Naive thymus-derived CD4-positive, alpha-beta T cell (primary cell): ENCODE results near the gene TECTB. TPM values are rescaled to one million over a fixed set of nuclear protein-coding genes. Genes with fewer than 3 reads are reported as not detected.

Source experiments
- ATAC-seq: fragments of 150-1000 bp; cut with Tn5 transposase; 2 replicates; pipeline ENCODE4 v1.10.0; 2021; ENCODE audit warnings: mild to moderate bottlenecking, moderate library complexity
- CTCF ChIA-PET: fragments of 350-600 bp; sonication (Branson Sonifier 250); formaldehyde crosslinking; loops from one replicate; lab custom pipeline; 2021; ENCODE audit warnings: antibody characterized with exemption; lab: Charles Lee
- POLR2A ChIA-PET: fragments of 350-600 bp; sonication (Branson Sonifier 250); formaldehyde crosslinking; loops from one replicate; lab custom pipeline; 2021; ENCODE audit warnings: antibody characterized with exemption, inconsistent platforms; lab: Charles Lee
- DNase-seq, 9 donors: peaks; one replicate each; pipeline versions ENCODE4 v3.0.0 to v3.0.0-alpha.2; 2020 to 2022; ENCODE audit warnings: mixed read lengths in 1 of 9
- H3K27ac ChIP-seq: one replicate; pipeline ENCODE4 v1.7.0; 2013; ENCODE audit warnings: mild to moderate bottlenecking, low read depth, low read length, moderate library complexity
- H3K27me3 ChIP-seq, 2 donors: one replicate each; pipeline ENCODE4 v1.7.0; 2013; ENCODE audit warnings: low read length in 2 of 2, mild to moderate bottlenecking in 2 of 2, moderate library complexity in 2 of 2; ENCODE audit not compliant: control insufficient read depth in 2 of 2, insufficient read depth in 2 of 2
- H3K36me3 ChIP-seq, 3 experiments: 1 replicate in 2 of 3; 2 replicates in 1 of 3; pipeline ENCODE4 v1.7.0; 2013; ENCODE audit warnings: low read length in 3 of 3, mild to moderate bottlenecking in 3 of 3, moderate library complexity in 1 of 3; ENCODE audit not compliant: insufficient read depth in 3 of 3, control insufficient read depth in 2 of 3
- H3K4me1 ChIP-seq, 2 donors: one replicate each; pipeline ENCODE4 v1.7.0; 2013; ENCODE audit warnings: low read length in 2 of 2, mild to moderate bottlenecking in 2 of 2, moderate library complexity in 1 of 2; ENCODE audit not compliant: control insufficient read depth in 2 of 2, insufficient read depth in 2 of 2
- H3K4me3 ChIP-seq: 2 replicates; pipeline ENCODE4 v1.7.0; 2013; ENCODE audit warnings: mild to moderate bottlenecking, low read length
- H3K9me3 ChIP-seq, 3 experiments: 1 replicate in 2 of 3; 2 replicates in 1 of 3; pipeline ENCODE4 v1.7.0; 2013; ENCODE audit warnings: low read length in 3 of 3; ENCODE audit not compliant: control insufficient read depth in 2 of 3
- H3K27ac Mint-ChIP-seq, 9 donors: one replicate each; pipeline ENCODE4 v1.8.0; 2020 to 2022; ENCODE audit warnings: mixed read lengths in 9 of 9, mild to moderate bottlenecking in 8 of 9, moderate library complexity in 5 of 9, inconsistent platforms in 2 of 9
- H3K27me3 Mint-ChIP-seq, 5 donors: one replicate each; pipeline ENCODE4 v1.8.0; 2021 to 2022; ENCODE audit warnings: mixed read lengths in 5 of 5, mild to moderate bottlenecking in 1 of 5
- H3K36me3 Mint-ChIP-seq, 5 donors: one replicate each; pipeline ENCODE4 v1.8.0; 2020 to 2022; ENCODE audit warnings: mixed read lengths in 5 of 5, mild to moderate bottlenecking in 3 of 5, inconsistent platforms in 1 of 5
- H3K4me1 Mint-ChIP-seq, 7 donors: one replicate each; pipeline ENCODE4 v1.8.0; 2020 to 2022; ENCODE audit warnings: mixed read lengths in 7 of 7, mild to moderate bottlenecking in 3 of 7, inconsistent platforms in 1 of 7
- H3K4me3 Mint-ChIP-seq, 10 donors: one replicate each; pipeline ENCODE4 v1.8.0; 2020 to 2022; ENCODE audit warnings: mild to moderate bottlenecking in 10 of 10, mixed read lengths in 10 of 10, moderate library complexity in 6 of 10, inconsistent platforms in 2 of 10
- H3K9me3 Mint-ChIP-seq, 11 donors: one replicate each; pipeline ENCODE4 v1.8.0; 2020 to 2022; ENCODE audit warnings: mixed read lengths in 11 of 11, mild to moderate bottlenecking in 4 of 11, inconsistent platforms in 1 of 11, moderate library complexity in 1 of 11
- intact Hi-C, 2 donors: fragments of 100-400 bp; cut with micrococcal nuclease; formaldehyde crosslinking; loops; one replicate each; pipeline ENCODE4 v1.15.1; 2023
- polyA plus RNA-seq, 2 donors: library from polyadenylated mRNA; unstranded; fragments of 300-500 nt; fragmentation: Illumina TruSeq; gene quantifications; one replicate each; pipeline ENCODE4 v1.2.3, GENCODE V29; 2021
- total RNA-seq, 6 experiments: library from RNA in 5 of 6; stranded (reverse) in 5 of 6; gene quantifications; 1 replicate in 5 of 6; 2 replicates in 1 of 6; pipeline ENCODE4 v1.2.3 and lab custom pipeline; 2021 to 2026

TECTB gene
- total RNA-seq (not detected), polyA plus RNA-seq (not detected), total RNA-seq (lab: John Stamatoyannopoulos, UW) (not detected)

GRCh38 chr10:112283100-112283499 lies at the start of gene TECTB:
Gene TECTB, plus strand, starts transcription at chr10:112283400. Its CDS starts 335 bp downstream, at chr10:112283735.
- POLR2A ChIA-PET, result no interaction called here
- DNase-seq (no peak), ATAC-seq (no peak)
- Histone ChIP-seq H3K9me3 (no peaks in the 10 kb centered on the region), H3K36me3 (no peaks in the 10 kb centered on the region), H3K27me3 (no peaks in the 10 kb centered on the region), H3K4me3 (no peak within 1 kb of the TSS), H3K4me1 (no peaks in the 10 kb centered on the region), H3K27ac (no peak within 1 kb of the TSS)
- intact Hi-C loops, result no loop called here
- Mint-ChIP-seq H3K36me3 (no peaks in the 10 kb centered on the region), H3K27me3 (peaks cover 17 to 35% (median 30%) of the 10 kb centered on the region in 5 donors), H3K4me1 (no peaks in the 10 kb centered on the region), H3K9me3 (peaks cover 0 to 2% (median 0%) of the 10 kb centered on the region in 11 donors), H3K27ac (no peak within 1 kb of the TSS), H3K4me3 (no peak within 1 kb of the TSS)
- CTCF ChIA-PET, result no interaction called here

- Mint-ChIP-seq H3K27ac (no peak overlapping the region), H3K36me3 (no peaks in the 10 kb centered on the region), H3K9me3 (peaks cover 0 to 32% (median 11%) of the 10 kb centered on the region in 11 donors), H3K4me1 (peaks cover 0 to 2% (median 0%) of the 10 kb centered on the region in 7 donors), H3K27me3 (peaks cover 3 to 27% (median 8%) of the 10 kb centered on the region in 5 donors), H3K4me3 (no peak overlapping the region)
- CTCF ChIA-PET, result no interaction called here
- Histone ChIP-seq H3K4me3 (no peak overlapping the region), H3K27ac (no peak overlapping the region), H3K36me3 (no peaks in the 10 kb centered on the region), H3K4me1 (no peaks in the 10 kb centered on the region), H3K27me3 (no peaks in the 10 kb centered on the region), H3K9me3 (peaks cover 0 to 10% (median 0%) of the 10 kb centered on the region in 3 experiments)
- POLR2A ChIA-PET, result no interaction called here
- intact Hi-C loops, result no loop called here
- DNase-seq (no peak), ATAC-seq (no peak)
Measured at GRCh38 chr10:112235141-112235540, 48.1 kb upstream of the TECTB start.

GRCh38 chr10:112235920-112236319 lies 47.3 kb upstream of the TECTB start:
- Histone ChIP-seq H3K4me1 (no peaks in the 10 kb centered on the region), H3K27me3 (no peaks in the 10 kb centered on the region), H3K4me3 (no peak overlapping the region), H3K36me3 (no peaks in the 10 kb centered on the region), H3K27ac (no peak overlapping the region), H3K9me3 (peaks cover 0 to 16% (median 0%) of the 10 kb centered on the region in 3 experiments)
- intact Hi-C loops, result no loop called here
- DNase-seq, result no peak
- H3K4me1 Mint-ChIP-seq, result peaks cover 0 to 2% (median 0%) of the 10 kb centered on the region in 7 donors
- no peak for ATAC-seq
- POLR2A ChIA-PET, result no interaction called here
- peaks cover 0 to 2% (median 0%) of the 10 kb centered on the region in 5 donors for H3K36me3 Mint-ChIP-seq
- peaks cover under 1 to 38% (median 12%) of the 10 kb centered on the region in 11 donors for H3K9me3 Mint-ChIP-seq
- CTCF ChIA-PET, result no interaction called here
- peaks cover 0 to 24% (median 7%) of the 10 kb centered on the region in 5 donors for H3K27me3 Mint-ChIP-seq
- H3K4me3 Mint-ChIP-seq, result no peak overlapping the region
- no peak overlapping the region for H3K27ac Mint-ChIP-seq

GRCh38 chr10:112236486-112236885 lies 46.7 kb upstream of the TECTB start:
- intact Hi-C loops, result no loop called here
- H3K4me3 ChIP-seq, result no peak overlapping the region
- H3K27ac ChIP-seq, result no peak overlapping the region
- no peaks in the 10 kb centered on the region for H3K27me3 ChIP-seq
- DNase-seq (no peak), ATAC-seq (no peak)
- Mint-ChIP-seq H3K4me3 (no peak overlapping the region), H3K36me3 (peaks cover 0 to 8% (median 0%) of the 10 kb centered on the region in 5 donors), H3K27me3 (peaks cover 0 to 26% (median 7%) of the 10 kb centered on the region in 5 donors), H3K27ac (no peak overlapping the region), H3K9me3 (peaks cover 4 to 44% (median 18%) of the 10 kb centered on the region in 11 donors), H3K4me1 (peaks cover 0 to 2% (median 0%) of the 10 kb centered on the region in 7 donors)
- H3K9me3 ChIP-seq, result peaks cover 0 to 16% (median 0%) of the 10 kb centered on the region in 3 experiments
- H3K4me1 ChIP-seq, result no peaks in the 10 kb centered on the region
- CTCF ChIA-PET, result no interaction called here
- POLR2A ChIA-PET, result no interaction called here
- H3K36me3 ChIP-seq, result no peaks in the 10 kb centered on the region

- Histone ChIP-seq H3K9me3 (peaks cover 0 to 16% (median 0%) of the 10 kb centered on the region in 3 experiments), H3K4me1 (no peaks in the 10 kb centered on the region), H3K36me3 (no peaks in the 10 kb centered on the region), H3K27ac (no peak overlapping the region), H3K27me3 (no peaks in the 10 kb centered on the region), H3K4me3 (no peak overlapping the region)
- Mint-ChIP-seq H3K4me3 (no peak overlapping the region), H3K4me1 (peaks cover 0 to 2% (median 0%) of the 10 kb centered on the region in 7 donors), H3K27me3 (peaks cover 0 to 33% (median 21%) of the 10 kb centered on the region in 5 donors), H3K27ac (no peak overlapping the region), H3K36me3 (peaks cover 0 to 8% (median 0%) of the 10 kb centered on the region in 5 donors), H3K9me3 (peaks cover 4 to 47% (median 18%) of the 10 kb centered on the region in 11 donors)
- no peak for ATAC-seq
- POLR2A ChIA-PET, result no interaction called here
- CTCF ChIA-PET, result no interaction called here
- intact Hi-C loops, result no loop called here
- no peak for DNase-seq
Measured at GRCh38 chr10:112239347-112239746, 43.9 kb upstream of the TECTB start.

GRCh38 chr10:112240441-112240840 lies 42.8 kb upstream of the TECTB start:
- H3K27me3 ChIP-seq, result no peaks in the 10 kb centered on the region
- no peaks in the 10 kb centered on the region for H3K36me3 ChIP-seq
- Mint-ChIP-seq H3K9me3 (peaks cover 4 to 47% (median 17%) of the 10 kb centered on the region in 11 donors), H3K4me3 (no peak overlapping the region), H3K36me3 (peaks cover 0 to 8% (median 0%) of the 10 kb centered on the region in 5 donors), H3K27me3 (peaks cover 0 to 40% (median 24%) of the 10 kb centered on the region in 5 donors), H3K4me1 (peaks cover 0 to 2% (median 0%) of the 10 kb centered on the region in 7 donors), H3K27ac (no peak overlapping the region)
- ChIA-PET POLR2A (interaction anchor here (0.7 kb wide), 1 partner anchor 13 kb away, joined by 5 read pairs; no protein-coding TSS in a partner anchor), CTCF (interaction anchor here (1.3 kb wide), 1 partner anchor 13 kb away, joined by 8 read pairs; no protein-coding TSS in a partner anchor)
- intact Hi-C loops, result no loop called here
- no peak overlapping the region for H3K4me3 ChIP-seq
- H3K9me3 ChIP-seq, result peaks cover 0 to 16% (median 0%) of the 10 kb centered on the region in 3 experiments
- ATAC-seq, result no peak
- DNase-seq, result no peak
- no peak overlapping the region for H3K27ac ChIP-seq
- H3K4me1 ChIP-seq, result no peaks in the 10 kb centered on the region
